HG02943 (cell line): ENCODE results near the gene CACFD1.

Source experiments
- ATAC-seq: cut with Tn5 transposase; IDR thresholded peaks from one replicate; pipeline ENCODE4 v1.9.1; 2021; ENCODE audit warnings: mild to moderate bottlenecking, low read depth, moderate library complexity; ENCODE audit not compliant: unreplicated experiment

Gene CACFD1

DNA sequence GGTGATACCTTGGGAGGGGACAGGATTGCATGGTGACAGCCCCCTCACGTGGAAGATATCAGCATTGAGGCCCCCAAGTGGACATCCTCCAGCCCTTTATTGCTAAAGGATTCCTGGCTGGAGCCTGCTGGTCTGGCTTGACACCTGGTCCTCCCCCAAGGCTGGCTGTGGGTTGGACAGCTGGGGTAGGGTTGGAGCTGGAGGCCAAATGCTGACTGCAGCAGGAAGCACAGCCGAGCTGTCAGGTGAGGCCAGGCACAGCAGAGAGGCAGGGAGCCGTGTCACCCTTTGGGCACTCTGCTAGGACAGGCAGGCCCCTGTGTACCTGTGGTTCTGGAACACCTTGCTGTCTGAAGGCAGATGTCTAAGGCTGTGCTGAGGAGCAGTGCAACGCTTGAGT, 2.2 kb downstream of the CACFD1 start:
- ATAC-seq = no peak

DNA sequence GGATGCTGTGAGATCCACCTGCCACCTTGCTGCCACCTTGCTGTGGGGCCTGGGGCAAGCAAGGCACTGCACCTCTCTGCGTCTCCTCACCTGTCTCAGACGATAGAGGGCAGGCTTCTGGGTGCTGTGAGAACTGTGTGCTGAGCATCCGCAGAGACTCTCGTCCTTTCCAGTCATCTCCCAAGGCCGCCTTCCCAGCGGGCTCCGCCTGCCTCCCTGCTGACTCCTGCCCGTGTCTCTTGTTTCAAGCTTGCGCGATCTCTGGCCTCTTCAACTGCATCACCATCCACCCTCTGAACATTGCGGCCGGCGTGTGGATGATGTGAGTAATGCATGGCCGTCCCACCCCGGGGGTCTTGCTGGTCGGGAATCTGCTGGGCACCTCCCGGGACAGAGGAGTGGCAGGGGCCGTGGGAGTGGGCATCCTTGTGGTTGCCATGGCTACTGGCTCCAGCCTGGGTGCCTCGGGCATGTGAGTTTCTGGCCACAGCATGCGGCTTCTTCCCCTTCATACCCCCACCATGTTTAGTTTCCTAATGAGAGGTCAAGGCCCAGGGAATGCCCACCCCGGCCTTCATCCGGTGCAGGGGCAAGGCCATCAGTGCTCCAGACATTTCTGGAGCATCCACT, 3.6 kb downstream of the CACFD1 start:
- no peak for ATAC-seq

DNA sequence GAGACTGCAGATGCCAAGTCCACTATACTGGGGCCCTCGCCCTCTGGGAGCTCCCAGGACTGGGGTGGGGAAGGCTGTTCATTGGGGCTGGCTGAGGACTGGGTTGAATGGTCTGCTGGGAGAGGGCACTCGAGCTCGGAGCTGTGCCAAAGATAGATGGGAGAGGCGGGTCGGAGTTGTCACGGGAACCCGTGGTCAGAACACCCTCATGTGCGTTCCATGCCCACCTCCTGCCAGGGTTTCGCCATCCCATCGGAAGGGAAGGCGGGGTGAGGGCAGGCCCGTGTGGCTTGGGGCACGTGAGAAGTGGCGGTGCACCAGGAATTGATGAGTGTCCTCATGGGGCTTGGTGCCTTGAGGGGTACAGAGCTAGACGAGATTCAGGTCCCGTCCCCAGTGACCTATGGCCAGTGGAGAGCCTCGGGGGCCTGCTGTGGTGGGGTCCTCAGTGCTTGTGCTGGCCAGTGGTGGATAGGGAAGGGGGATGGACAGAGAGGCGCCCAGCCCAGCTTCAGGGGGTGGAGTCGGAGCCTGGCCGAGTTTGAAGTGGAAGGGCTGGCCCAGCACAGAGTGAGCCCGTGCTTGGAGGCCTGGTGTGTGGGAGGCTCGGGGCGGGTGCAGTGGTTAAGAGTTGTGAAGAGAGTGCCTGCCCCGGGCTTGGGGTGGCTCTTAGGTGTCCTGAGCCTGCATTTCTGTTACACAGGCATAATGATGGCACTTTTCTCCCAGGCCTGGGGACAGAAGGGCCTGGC, 4.3 kb downstream of the CACFD1 start:
- no peak for ATAC-seq

DNA sequence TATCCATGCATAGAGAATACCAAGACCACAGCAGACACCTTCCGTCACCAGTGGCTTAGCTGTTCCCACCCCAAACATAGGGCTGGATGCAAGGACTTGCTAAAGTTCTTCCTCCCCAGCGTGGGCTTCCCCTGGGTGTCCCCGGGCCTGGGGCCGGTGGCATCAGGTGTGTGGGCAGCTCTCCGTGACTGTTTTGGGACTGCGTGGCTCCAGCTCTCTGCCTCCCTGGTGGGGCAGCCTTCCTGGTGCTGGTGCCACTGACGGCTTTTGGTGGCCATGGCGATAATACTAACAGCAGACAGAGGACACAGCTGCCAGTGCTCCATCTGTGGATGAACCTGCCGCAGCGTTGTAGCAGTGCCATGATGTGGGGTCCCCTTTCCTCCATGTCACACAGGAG, 4.9 kb downstream of the CACFD1 start:
- ATAC-seq = no peak

DNA sequence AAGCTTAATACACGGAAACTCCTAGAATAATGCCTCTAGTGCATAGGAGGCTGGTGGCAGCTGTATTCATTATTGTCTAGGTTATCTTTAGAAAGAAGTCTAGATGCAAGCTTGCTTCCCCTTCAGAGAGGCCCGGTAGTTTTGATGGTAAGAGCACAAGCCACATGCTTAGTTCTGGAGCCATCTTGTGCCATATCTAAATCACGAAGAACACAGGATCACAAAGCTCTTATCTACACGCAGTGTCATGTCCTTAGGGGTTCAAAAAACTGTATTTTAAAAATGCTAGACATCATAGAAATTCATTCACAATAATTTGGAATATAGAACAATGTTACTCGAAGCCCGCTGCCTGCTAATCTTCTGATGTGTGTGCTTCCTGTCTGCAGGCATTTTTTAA, 6.2 kb downstream of the CACFD1 start:
- ATAC-seq = no peak

DNA sequence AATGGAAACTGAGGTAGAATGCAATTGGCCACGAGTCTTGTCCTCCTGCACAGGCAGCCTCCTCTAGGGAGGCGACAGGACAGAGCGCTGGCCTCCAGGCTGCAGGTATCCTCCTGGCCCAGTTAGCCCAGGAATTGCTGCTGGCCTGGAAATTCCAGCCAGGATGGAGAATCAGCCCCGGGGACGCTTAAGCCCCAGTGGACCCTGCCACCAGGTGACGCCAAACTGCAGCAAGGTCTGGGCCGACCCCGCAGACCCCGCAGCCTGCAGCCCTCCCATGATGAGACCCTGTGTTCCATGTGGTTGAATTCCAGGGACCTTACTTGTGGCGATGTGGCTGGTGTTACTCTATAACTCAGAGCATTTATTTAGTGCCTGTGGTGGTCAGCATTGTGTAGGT, 7.3 kb downstream of the CACFD1 start:
- no peak for ATAC-seq

DNA sequence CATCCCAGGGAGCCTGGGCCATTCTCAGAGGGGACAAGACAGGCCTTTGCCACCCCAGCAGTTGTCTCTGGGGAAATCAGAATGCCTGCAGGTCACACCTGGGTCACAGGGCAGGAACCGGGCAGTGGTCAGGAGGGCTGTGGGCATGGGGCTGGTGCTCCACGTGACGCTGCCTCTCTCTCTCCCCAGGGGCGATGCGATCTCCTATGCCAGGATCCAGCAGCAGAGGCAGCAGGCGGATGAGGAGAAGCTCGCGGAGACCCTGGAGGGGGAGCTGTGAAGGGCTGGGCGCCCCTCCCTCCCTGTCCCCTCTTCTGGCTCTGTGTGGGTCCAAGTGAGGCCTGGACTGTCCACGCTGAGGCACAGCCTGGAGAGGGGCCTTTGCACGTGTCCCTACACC, 8.6 kb downstream of the CACFD1 start:
- ATAC-seq = no peak

DNA sequence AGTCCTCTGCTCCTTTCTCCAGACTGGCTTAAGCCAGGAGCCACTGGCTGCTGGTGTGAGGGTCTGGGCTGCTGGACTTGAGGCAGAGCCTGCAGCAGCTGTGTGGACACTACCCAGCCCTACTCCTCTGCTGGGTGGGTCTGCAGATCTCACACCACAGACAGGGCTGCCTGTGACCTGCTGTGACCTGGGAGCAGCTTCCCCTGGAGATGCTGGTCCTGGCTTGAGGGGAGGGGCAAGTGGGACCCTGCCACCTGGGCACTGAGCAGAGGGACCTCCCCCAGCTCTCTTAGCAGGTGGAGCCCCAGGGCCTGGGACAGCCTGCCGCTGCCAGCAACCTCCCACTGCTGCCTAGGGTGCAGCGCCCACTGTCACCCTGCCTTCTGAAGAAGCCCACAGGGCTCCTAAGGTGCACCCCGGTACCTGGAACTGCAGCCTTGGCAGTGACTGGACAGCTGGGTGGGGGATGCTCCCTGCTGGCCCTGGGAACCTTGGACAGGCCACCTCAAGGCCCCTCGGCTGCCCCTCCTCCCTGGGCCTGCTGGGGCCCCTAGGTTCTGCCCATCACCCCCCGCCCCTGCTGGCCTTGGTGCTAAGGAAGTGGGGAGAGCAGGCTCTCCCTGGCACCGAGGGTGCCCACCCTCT, 9.1 kb downstream of the CACFD1 start:
- ATAC-seq = no peak

DNA sequence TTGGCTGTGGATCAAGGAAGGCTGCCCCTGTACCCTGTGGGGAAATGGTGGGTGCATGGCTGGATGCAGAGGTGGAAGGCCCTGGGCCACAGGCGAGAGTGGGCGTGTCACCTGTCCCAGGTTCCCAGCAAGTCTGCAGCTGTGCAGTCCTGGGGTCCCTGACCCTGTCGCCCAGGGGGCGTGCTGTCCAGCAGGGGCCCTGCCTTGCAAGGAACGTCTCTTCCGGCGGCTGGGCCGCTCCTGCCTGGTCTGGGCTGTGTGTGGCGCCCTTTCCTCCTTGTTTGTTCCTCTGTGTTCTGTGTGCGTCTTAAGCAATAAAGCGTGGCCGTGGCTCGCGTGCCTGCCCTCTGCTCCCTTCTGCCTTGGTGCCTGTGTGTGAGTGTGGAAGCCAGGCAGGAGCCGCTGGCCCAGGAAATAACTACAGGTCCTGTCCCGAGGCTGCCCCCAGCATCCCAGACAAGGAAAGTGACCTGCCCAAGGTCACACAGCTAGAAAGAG, 10.7 kb downstream of the CACFD1 start:
- no peak for ATAC-seq

DNA sequence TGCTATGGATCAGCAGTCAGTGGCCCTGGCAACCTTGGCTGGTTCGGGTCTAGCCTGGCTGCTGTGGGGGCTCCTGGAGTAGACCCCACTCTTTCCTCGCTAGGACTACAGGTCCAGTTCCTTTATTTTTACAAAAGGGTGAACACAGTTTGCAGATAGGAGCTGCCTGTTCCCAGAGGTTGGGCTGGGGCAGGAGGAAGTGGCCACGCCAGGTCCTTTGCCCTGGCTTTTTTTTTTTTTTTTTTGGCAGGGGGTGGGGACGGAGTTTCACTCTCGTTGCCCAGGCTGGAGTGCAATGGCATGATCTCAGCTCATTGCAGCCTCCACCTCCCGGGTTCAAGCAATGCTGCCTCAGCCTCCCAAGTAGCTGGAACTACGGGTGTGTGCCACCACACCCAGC, 11.2 kb downstream of the CACFD1 start:
- no peak for ATAC-seq

DNA sequence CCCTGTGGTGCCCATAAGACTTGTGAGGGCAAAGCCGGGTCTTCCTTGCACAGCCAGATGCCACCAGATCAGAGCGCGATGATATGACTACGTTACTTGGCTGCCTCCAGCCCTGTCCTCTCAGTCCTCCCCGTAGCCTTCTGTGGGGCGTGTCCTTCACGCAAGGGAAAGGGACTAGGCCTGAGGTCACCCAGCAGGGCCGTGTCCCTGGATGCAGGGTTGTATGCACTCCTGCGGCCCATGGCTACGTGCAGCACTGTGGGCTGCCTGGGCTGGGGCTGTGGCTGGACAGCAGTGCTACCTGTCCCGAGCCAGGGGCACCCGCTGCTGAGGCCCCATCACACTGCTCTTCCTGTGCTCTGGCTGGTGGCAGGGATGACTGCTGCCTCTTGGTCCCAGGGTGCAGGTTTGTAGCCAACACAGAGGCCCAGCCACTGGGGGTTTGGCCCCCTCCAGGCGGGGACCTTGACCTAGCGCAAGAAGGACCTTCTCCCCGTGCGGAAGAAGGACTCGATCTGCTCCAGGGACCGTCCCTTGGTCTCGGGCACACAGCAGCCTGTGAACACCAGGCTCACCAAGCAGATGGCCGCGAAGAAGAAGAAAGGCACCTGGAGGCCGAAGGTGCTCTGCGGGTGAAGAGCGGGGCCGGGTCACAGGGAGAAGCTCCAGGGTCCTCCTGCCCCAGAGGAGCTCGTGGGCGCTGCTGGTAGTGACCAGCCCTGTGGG, 11.9 kb downstream of the CACFD1 start:
- no peak for ATAC-seq

DNA sequence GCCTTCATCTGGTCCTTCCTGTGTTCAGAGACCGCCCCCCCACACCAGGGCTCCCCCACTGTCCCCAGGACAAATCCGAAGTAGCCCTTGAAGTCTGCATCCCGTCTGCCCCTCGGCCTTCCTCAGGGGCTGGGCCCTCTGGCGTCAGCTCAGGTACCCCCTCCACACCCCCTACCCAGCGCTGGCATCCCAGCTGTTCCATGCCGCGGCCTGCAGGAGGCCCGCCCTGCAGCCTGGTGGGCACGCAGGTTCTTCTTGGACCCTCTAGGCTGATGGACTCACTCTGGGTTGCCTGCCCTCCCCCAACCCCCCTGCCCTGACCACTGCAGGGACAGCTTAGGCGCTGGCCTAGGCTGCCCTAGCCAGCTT, 12.5 kb downstream of the CACFD1 start:
- no peak for ATAC-seq

DNA sequence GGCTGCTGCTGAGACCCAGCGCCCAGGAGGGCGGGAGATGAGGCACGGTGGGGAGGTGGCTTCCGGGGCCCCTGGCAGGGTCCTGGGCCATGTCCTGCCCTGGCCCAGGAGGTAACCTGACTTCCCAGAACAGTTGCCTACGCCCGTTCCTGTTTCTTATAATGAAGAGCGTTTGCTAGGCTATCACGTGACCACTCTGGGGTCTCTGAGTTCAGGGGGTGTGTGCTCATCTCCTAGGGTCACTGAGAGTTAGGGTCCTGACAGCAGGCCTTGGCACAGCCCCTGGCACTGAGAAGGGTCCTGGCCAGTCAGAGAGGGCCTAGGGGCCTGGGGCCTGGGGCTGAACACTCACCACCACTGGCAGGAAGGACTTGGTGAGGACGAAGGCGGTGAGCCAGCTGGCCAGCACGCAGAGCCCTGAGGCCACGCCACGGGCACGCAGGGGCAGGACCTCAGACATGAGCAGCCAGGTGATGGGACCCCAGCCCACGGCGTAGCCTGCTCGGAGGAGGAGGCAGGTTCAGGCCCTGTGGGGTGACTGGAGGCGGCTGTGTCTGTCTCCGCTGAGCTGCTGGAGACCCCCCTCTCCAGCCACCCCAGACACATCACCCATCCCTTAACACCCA, 13.1 kb downstream of the CACFD1 start:
- ATAC-seq = no peak

DNA sequence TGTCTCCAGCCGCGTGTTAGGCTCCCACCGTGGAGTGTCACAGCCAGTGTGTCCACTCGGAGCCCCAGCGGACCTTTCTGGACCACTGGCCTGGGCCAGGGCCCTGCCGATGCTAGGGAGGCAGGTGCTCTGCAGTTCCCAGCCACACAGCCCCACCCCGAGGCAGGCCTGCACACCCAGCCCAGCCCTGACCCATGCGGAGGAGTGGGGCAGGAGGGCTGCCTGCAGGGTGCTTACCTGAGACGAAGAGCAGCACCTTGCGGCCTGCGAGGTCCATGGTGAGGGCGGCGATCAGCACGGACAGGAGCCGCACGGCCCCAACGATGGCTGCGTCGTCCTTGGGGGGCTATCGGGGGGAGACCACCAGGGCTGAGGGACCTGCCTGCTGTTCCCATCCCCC, 14.0 kb downstream of the CACFD1 start:
- no peak for ATAC-seq

DNA sequence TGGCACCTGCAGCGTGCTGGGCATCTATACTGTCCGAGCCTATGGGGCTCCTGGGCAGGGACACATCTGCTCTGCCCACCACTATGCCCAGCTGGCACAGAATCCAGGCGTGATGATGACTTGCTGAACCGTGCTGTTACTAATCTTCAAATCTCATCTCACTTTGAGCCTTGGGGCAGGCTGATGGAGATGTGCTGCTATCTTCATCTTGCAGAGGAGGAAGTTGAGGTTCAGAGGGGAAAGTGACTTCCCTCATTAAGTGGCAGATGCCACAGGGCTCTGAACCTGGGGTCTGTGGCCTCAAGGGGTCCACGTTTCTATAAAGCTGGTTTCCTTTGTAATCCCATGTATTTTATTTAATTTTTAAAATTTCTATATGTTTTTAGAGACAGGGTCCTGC, 14.4 kb downstream of the CACFD1 start:
- no peak for ATAC-seq

DNA sequence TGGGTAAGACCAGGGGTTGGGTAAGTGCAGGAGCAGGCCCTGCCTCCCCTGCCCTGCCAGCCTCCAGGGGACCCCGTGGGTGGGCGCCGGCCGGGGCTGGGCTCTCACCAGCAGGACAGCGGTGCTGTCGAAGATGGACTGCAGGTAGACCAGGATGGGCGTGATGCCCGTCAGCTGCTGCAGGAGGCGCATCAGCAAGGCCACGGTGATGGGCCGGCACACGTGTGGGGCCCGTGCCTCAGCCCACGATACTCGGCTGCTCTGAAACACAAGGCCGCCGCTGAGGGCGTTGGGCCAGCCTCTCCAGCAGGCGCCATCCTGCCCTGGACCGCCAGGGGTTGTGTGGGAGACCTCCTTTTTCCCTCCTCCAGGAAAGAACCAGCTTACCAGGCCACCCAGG, 15.1 kb downstream of the CACFD1 start:
- ATAC-seq = no peak

DNA sequence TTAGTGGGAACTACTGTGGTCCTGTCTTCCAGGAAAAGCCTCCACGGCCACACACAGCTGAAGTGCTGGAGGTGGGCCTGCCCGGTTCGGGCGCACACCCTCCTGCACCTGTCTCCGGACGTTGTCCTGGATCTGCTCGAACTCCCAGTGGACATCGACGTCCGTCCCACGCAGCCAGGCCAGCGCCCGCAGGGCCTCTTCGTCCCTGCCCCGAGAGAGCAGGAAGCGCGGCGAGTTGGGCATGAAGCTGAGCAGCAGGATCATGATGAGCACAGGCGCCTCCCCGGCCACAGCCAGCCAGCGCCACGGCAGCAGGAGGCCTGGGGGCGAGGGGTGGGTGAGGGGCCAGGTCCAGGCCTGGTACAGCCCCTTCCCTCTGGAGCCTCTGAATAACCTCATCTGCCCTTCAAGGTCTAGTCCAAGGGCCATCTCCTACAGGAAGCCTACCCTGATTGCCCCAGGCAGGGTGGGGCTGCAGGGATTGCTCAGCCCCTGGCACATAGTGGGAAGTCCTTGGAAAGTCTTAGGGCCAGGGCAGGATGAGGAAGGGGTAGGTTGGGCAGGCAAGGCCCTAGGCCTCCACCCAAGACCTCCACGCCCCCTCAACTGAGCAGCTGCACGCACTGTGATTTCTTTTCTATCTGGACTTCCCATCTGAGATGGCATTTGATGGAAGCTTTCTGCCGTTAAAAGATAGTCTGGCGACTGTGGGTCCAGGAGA, 15.7 kb downstream of the CACFD1 start:
- ATAC-seq = no peak

DNA sequence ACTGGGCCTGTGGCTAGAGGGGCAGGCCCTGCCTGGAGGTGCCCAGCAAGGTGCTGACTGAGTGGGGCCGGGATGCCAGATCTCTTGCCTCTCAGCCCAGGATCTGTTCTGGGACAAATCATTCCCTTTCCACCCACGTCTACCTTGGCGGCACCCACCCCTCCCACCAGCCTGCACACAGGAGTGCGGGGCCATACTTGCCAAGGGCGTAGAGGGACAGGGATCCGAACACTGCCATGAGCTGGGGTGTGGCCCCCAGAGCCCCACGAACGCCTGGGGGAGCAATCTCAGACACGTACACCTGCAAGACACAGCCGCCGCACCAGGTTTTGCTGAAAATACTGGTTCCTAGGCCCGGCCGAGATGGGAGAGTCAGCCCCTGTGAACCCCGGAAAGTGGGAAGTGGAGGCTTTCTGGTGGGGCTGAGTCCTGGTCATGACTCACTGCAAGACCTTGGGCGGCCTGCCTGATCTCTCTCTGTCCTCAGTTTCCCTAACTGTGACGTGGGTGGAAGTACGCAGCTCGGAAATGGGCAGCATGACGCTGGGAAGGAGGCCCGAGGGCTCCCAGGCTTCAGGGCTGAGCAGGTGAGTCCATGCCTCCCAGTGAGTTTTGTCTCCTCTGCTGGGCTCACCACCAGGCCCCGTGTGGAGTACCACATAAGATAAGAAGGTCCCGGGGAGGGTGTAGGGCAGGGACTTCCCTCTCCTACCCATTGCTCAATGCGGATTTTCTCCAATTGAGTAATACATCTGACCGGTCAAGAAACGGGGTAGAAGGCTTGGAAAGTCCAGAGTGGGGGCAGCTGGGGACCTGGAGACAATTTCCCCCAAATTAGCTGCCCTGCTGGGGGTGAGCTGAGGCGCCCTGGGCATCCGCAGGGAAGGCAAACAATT, 16.5 kb downstream of the CACFD1 start:
- ATAC-seq = no peak

DNA sequence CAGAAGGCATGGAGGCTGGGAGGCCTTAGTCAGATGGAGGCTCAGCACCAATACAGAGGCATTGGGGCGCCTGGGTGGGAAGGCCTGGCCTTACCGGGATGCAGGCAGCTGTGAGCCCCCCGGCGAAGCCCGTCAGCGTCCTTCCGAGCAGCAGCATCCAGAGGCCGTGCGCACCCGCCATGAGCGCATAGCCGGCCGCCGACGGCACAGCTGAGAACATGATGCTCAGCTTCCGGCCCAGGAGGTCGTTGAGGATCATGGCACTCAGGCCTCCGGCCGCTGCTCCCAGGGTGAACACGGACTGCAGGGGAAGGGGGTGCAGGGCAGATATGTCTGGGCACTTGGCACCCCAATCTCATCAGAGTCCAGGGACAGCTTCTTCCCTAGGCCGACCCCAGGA, 17.2 kb downstream of the CACFD1 start:
- no peak for ATAC-seq
